PC-9 (cell line): ENCODE data around the gene MDH2. TPM values are rescaled to one million over a fixed set of nuclear protein-coding genes. Genes with fewer than 3 reads are reported as not detected.
"Not testable (repeated sequence)": the region's sequence is repeated elsewhere in the genome, so short reads cannot be mapped to it uniquely, and the experiment has no call there.

Experiments
- BruUV-seq: library from RNA; stranded (reverse); fragments of 400-500 nt; replicated peaks from 2 replicates; lab custom pipeline; 2021; lab: Mats Ljungman, UMichigan
- CTCF ChIA-PET: fragments of 300-600 bp; sonication (Branson Sonifier 250); formaldehyde crosslinking; loops from one replicate; lab custom pipeline; 2022; ENCODE audit warnings: antibody characterized with exemption; lab: Charles Lee
- POLR2A ChIA-PET: fragments of 300-600 bp; sonication (Branson Sonifier 250); formaldehyde crosslinking; loops from one replicate; lab custom pipeline; 2022; ENCODE audit warnings: antibody characterized with exemption; ENCODE audit not compliant: unreplicated experiment; lab: Charles Lee
- DNase-seq, 2 experiments: peaks; one replicate each; pipeline versions ENCODE4 v3.0.0 to v3.0.0-alpha.2; 2015 to 2022; ENCODE audit warnings: mixed read lengths in 1 of 2
- H2AFZ ChIP-seq: fragments of 200-600 bp; sonication (generic); 2 replicates; pipeline ENCODE4 v1.8.1; 2017; ENCODE audit warnings: antibody characterized with exemption
- H3F3A ChIP-seq: fragments of 200-600 bp; sonication (generic); 2 replicates; pipeline ENCODE4 v1.8.1; 2017; ENCODE audit warnings: antibody characterized with exemption, mild to moderate bottlenecking, low read depth; ENCODE audit not compliant: insufficient read depth
- H3K27ac ChIP-seq: fragments of 200-600 bp; sonication (generic); 2 replicates; pipeline ENCODE4 v1.6.1; 2016; ENCODE audit warnings: mixed run types
- H3K27me3 ChIP-seq: fragments of 200-600 bp; sonication (generic); 2 replicates; pipeline ENCODE4 v1.6.1; 2016; ENCODE audit warnings: low read depth, mixed run types; ENCODE audit not compliant: insufficient read depth
- H3K36me3 ChIP-seq: fragments of 200-600 bp; sonication (generic); 2 replicates; pipeline ENCODE4 v1.6.1; 2016; ENCODE audit warnings: low read depth, mixed run types
- H3K4me1 ChIP-seq: fragments of 200-600 bp; sonication (generic); replicated peaks from 2 replicates; pipeline ENCODE4 v1.6.1; 2016; ENCODE audit warnings: mixed run types; ENCODE audit not compliant: insufficient read depth
- H3K4me2 ChIP-seq: fragments of 200-600 bp; sonication (generic); 2 replicates; pipeline ENCODE4 v1.6.1; 2017; ENCODE audit warnings: mixed run types
- H3K4me3 ChIP-seq: fragments of 200-600 bp; sonication (generic); 2 replicates; pipeline ENCODE4 v1.6.1; 2016; ENCODE audit warnings: mixed run types
- H3K79me2 ChIP-seq: fragments of 200-600 bp; sonication (generic); 2 replicates; pipeline ENCODE4 v1.6.1; 2017; ENCODE audit warnings: low read depth, mixed run types
- H3K9me2 ChIP-seq: fragments of 200-600 bp; sonication (generic); 2 replicates; pipeline ENCODE4 v1.8.1; 2017; ENCODE audit warnings: mild to moderate bottlenecking; ENCODE audit not compliant: insufficient read depth
- H3K9me3 ChIP-seq: fragments of 200-600 bp; sonication (generic); 2 replicates; pipeline ENCODE4 v1.8.1; 2016; ENCODE audit warnings: low read depth; ENCODE audit not compliant: insufficient read depth
- H4K20me1 ChIP-seq: fragments of 200-600 bp; sonication (generic); 2 replicates; pipeline ENCODE4 v1.8.1; 2017; ENCODE audit not compliant: insufficient read depth
- CTCF ChIP-seq: fragments of 200-600 bp; sonication (generic); conservative IDR thresholded peaks from 2 replicates; pipeline ENCODE4 v1.6.1; 2017; ENCODE audit warnings: mixed run types, antibody characterized with exemption, mild to moderate bottlenecking, moderate library complexity
- EZH2 ChIP-seq: fragments of 200-600 bp; sonication (generic); IDR thresholded peaks from 2 replicates; pipeline ENCODE4 v1.8.0; 2017; ENCODE audit warnings: antibody characterized with exemption, low read depth
- intact Hi-C: fragments of 100-400 bp; cut with micrococcal nuclease; formaldehyde crosslinking; loops from one replicate; pipeline ENCODE4 v1.10.0; 2022; ENCODE audit not compliant: unreplicated experiment
- total RNA-seq: library from RNA; stranded (reverse); gene quantifications from 2 replicates; pipeline ENCODE4 v1.2.3, GENCODE V29; 2021

MDH2 gene
- total RNA-seq, 1 experiment from 2014 or later = 328 TPM

- Histone ChIP-seq H3K27me3 (no peaks in the 10 kb centered on the region), H3F3A (peaks cover 42% of the 10 kb centered on the region), H3K4me1 (peaks cover 26% of the 10 kb centered on the region), H3K4me2 (no peak overlapping the region), H3K9me3 (no peaks in the 10 kb centered on the region), H2AFZ (no peak overlapping the region), H3K9me2 (no peaks in the 10 kb centered on the region), H3K79me2 (peaks cover 42% of the 10 kb centered on the region), H3K27ac (no peak overlapping the region), H3K4me3 (no peak overlapping the region), H3K36me3 (peaks cover 34% of the 10 kb centered on the region), H4K20me1 (peaks cover 43% of the 10 kb centered on the region)
- no TSS peak for BruUV-seq
- intact Hi-C loops = no loop called here
- TF ChIP-seq EZH2 (no peak), CTCF (no peak)
- CTCF ChIA-PET = no interaction called here
- POLR2A ChIA-PET = no interaction called here
- DNase-seq = no peak
Measured at GRCh38 chr7:76057103-76057812, 9.4 kb downstream of the MDH2 start.

- Histone ChIP-seq H3K4me1 (peaks cover 22% of the 10 kb centered on the region), H3F3A (peaks cover 38% of the 10 kb centered on the region), H3K36me3 (peaks cover 38% of the 10 kb centered on the region), H3K9me2 (no peaks in the 10 kb centered on the region), H2AFZ (no peak overlapping the region), H3K79me2 (peaks cover 37% of the 10 kb centered on the region), H3K4me3 (no peak overlapping the region), H3K9me3 (no peaks in the 10 kb centered on the region), H3K27ac (no peak overlapping the region), H3K4me2 (no peak overlapping the region), H4K20me1 (peaks cover 41% of the 10 kb centered on the region), H3K27me3 (no peaks in the 10 kb centered on the region)
- CTCF ChIA-PET = no interaction called here
- DNase-seq = no peak
- BruUV-seq = no TSS peak
- no peak for TF ChIP-seq CTCF
- TF ChIP-seq EZH2 = no peak
- intact Hi-C loops = no loop called here
- POLR2A ChIA-PET = no interaction called here
Measured at GRCh38 chr7:76057813-76058145, 9.9 kb downstream of the MDH2 start.

- H3K27ac ChIP-seq, H2AFZ ChIP-seq, intact Hi-C loops, POLR2A ChIA-PET, H3K9me3 ChIP-seq, H3K4me3 ChIP-seq, CTCF ChIA-PET, H3K27me3 ChIP-seq, H3K9me2 ChIP-seq, H3K4me2 ChIP-seq, BruUV-seq, DNase-seq: not testable (repeated sequence)
- H3K4me1 ChIP-seq = peaks cover 13% of the 10 kb centered on the region
- peaks cover 39% of the 10 kb centered on the region for H3K36me3 ChIP-seq
- peaks cover 32% of the 10 kb centered on the region for H3K79me2 ChIP-seq
- H4K20me1 ChIP-seq = peaks cover 31% of the 10 kb centered on the region
- H3F3A ChIP-seq = peaks cover 28% of the 10 kb centered on the region
Measured at GRCh38 chr7:76058745-76059144, 10.8 kb downstream of the MDH2 start.

- CTCF ChIA-PET = no interaction called here
- Histone ChIP-seq H4K20me1 (peaks cover 12% of the 10 kb centered on the region), H3K4me3 (no peak overlapping the region), H3K4me2 (no peak overlapping the region), H3K9me2 (no peaks in the 10 kb centered on the region), H3K27me3 (no peaks in the 10 kb centered on the region), H3K4me1 (no peaks in the 10 kb centered on the region), H2AFZ (no peak overlapping the region), H3K27ac (no peak overlapping the region), H3F3A (peaks cover 10% of the 10 kb centered on the region; the same call in 1 of the 2 replicates), H3K36me3 (peaks cover 32% of the 10 kb centered on the region), H3K9me3 (no peaks in the 10 kb centered on the region), H3K79me2 (peaks cover 16% of the 10 kb centered on the region)
- intact Hi-C loops = no loop called here
- POLR2A ChIA-PET = no interaction called here
- DNase-seq = no peak
- no TSS peak for BruUV-seq
- no peak for TF ChIP-seq CTCF
- no peak for TF ChIP-seq EZH2
Measured at GRCh38 chr7:76060842-76061241, 12.9 kb downstream of the MDH2 start.
